ENCODE measurements around the gene RORC.

DNA sequence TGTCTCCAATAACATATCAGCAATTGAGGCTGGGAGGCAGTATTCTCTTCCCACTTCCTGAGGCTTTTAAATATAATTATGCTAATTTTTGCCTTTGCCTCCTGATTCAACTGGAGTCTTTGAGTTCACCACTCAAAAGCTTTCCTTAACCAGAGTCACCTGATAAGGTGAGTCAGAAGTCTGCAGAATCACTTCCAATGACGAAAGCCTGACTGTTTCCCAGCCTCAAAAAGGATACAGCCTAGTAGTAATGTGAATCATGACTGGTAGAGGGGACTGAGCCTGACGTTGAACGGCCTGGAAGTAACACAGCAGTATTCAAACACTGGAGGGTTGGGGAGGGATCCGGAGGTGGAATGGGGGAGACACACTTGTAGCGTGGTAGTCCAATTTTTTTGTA, 57.9 kb downstream of the RORC start:
- TF ChIP-seq, protein P1, sequence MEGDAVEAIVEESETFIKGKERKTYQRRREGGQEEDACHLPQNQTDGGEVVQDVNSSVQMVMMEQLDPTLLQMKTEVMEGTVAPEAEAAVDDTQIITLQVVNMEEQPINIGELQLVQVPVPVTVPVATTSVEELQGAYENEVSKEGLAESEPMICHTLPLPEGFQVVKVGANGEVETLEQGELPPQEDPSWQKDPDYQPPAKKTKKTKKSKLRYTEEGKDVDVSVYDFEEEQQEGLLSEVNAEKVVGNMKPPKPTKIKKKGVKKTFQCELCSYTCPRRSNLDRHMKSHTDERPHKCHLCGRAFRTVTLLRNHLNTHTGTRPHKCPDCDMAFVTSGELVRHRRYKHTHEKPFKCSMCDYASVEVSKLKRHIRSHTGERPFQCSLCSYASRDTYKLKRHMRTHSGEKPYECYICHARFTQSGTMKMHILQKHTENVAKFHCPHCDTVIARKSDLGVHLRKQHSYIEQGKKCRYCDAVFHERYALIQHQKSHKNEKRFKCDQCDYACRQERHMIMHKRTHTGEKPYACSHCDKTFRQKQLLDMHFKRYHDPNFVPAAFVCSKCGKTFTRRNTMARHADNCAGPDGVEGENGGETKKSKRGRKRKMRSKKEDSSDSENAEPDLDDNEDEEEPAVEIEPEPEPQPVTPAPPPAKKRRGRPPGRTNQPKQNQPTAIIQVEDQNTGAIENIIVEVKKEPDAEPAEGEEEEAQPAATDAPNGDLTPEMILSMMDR (IDR thresholded peaks at IDR 0.05) = no peak
- no peak for TF ChIP-seq POLR2A (IDR thresholded peaks at IDR 0.05)
- TF ChIP-seq POLR2AphosphoS5 (IDR thresholded peaks at IDR 0.05) = no peak
- peak in 1 of 4 donors; percentile 3 for TF ChIP-seq EP300 (IDR thresholded peaks at IDR 0.05)
